Sigmoid colon (tissue), 4 donors: ENCODE data around the gene AIG1.

Experiments used
- POLR2A ChIP-seq, 2 donors: fragments of 450-650 bp; IDR thresholded peaks; one replicate each; pipeline ENCODE4 v1.6.1; 2016; ENCODE audit warnings: antibody characterized with exemption in 2 of 2, mild to moderate bottlenecking in 2 of 2, moderate library complexity in 2 of 2
- POLR2AphosphoS5 ChIP-seq, 4 donors: sonication (generic); formaldehyde crosslinking; IDR thresholded peaks; one replicate each; pipeline ENCODE4 v1.6.1; 2017; ENCODE audit warnings: antibody characterized with exemption in 4 of 4
- TF ChIP-seq, protein P1 (sequence below), 4 experiments: fragments of 450-650 bp in 3 of 4; fragments of 200-600 bp in 1 of 4; IDR thresholded peaks; one replicate each; pipeline ENCODE4 v1.5.1; 2016 to 2019; ENCODE audit warnings: antibody characterized with exemption in 4 of 4, mild to moderate bottlenecking in 3 of 4, moderate library complexity in 2 of 4

DNA sequence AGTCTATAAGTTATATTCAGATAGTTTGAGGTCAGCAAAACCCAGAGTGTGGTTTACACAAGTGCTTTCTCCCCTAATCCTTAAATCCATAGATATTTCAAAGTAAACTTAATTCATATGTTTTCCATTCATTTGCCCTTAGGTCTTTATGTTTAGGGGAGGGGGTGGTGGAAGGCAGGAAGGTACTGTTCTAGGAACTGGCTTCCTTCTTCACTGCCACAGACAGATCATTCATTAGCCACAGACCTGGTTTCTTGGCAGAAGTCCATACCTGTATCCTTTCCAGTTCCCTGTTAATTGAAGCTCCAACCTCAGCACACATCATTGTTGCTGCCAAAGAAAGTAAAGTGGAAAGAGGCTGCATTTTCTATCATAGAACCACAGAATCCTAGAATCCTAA, 123.0 kb downstream of the AIG1 start:
- TF ChIP-seq, protein P1, sequence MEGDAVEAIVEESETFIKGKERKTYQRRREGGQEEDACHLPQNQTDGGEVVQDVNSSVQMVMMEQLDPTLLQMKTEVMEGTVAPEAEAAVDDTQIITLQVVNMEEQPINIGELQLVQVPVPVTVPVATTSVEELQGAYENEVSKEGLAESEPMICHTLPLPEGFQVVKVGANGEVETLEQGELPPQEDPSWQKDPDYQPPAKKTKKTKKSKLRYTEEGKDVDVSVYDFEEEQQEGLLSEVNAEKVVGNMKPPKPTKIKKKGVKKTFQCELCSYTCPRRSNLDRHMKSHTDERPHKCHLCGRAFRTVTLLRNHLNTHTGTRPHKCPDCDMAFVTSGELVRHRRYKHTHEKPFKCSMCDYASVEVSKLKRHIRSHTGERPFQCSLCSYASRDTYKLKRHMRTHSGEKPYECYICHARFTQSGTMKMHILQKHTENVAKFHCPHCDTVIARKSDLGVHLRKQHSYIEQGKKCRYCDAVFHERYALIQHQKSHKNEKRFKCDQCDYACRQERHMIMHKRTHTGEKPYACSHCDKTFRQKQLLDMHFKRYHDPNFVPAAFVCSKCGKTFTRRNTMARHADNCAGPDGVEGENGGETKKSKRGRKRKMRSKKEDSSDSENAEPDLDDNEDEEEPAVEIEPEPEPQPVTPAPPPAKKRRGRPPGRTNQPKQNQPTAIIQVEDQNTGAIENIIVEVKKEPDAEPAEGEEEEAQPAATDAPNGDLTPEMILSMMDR (IDR thresholded peaks at IDR 0.05) = no peak
- TF ChIP-seq POLR2A (IDR thresholded peaks at IDR 0.05) (no peak), POLR2AphosphoS5 (IDR thresholded peaks at IDR 0.05) (no peak)
